DOHH2 (cell line): ENCODE data around the gene F12.

Experiments used
- EZH2phosphoT487 ChIP-seq: fragments of 200-600 bp; sonication (generic); IDR thresholded peaks from 2 replicates; pipeline ENCODE4 v1.6.1; 2017; ENCODE audit warnings: borderline replicate concordance, mild to moderate bottlenecking, antibody characterized with exemption, low read length, moderate library complexity, mixed read lengths
- TF ChIP-seq, protein P1 (sequence below): fragments of 200-600 bp; sonication (generic); IDR thresholded peaks from one replicate; pipeline ENCODE4 v1.5.1; 2014; ENCODE audit warnings: antibody characterized with exemption, mild to moderate bottlenecking, low read depth, low read length; ENCODE audit not compliant: poor library complexity, severe bottlenecking

GRCh38 chr5:177446200-177447065 lies 37.1 kb upstream of the F12 start, which contains the start of gene PRR7:
- TF ChIP-seq, protein P1, sequence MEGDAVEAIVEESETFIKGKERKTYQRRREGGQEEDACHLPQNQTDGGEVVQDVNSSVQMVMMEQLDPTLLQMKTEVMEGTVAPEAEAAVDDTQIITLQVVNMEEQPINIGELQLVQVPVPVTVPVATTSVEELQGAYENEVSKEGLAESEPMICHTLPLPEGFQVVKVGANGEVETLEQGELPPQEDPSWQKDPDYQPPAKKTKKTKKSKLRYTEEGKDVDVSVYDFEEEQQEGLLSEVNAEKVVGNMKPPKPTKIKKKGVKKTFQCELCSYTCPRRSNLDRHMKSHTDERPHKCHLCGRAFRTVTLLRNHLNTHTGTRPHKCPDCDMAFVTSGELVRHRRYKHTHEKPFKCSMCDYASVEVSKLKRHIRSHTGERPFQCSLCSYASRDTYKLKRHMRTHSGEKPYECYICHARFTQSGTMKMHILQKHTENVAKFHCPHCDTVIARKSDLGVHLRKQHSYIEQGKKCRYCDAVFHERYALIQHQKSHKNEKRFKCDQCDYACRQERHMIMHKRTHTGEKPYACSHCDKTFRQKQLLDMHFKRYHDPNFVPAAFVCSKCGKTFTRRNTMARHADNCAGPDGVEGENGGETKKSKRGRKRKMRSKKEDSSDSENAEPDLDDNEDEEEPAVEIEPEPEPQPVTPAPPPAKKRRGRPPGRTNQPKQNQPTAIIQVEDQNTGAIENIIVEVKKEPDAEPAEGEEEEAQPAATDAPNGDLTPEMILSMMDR, result no peak
- no peak for TF ChIP-seq EZH2phosphoT487
